Choroid plexus epithelial cell (primary cell): Measurements from ENCODE around the gene CDON.

Experiments used
- DNase-seq: peaks from one replicate; pipeline ENCODE4 v3.0.0-alpha.2; 2010; ENCODE audit warnings: low read depth
- H3K4me3 ChIP-seq: 2 replicates; pipeline ENCODE4 v1.5.1; 2011; ENCODE audit warnings: low read depth, mild to moderate bottlenecking, control low read depth, low read length, moderate library complexity
- CTCF ChIP-seq: conservative IDR thresholded peaks from 2 replicates; pipeline ENCODE4 v1.5.1; 2011; ENCODE audit warnings: low read depth, mild to moderate bottlenecking, control low read depth, inconsistent platforms, low read length, moderate library complexity

CDON gene

GRCh38 chr11:125974284-125974683, 88.4 kb downstream of the CDON start:
- no peak for DNase-seq
- no peak for TF ChIP-seq CTCF

GRCh38 chr11:125971618-125972017, 91.0 kb downstream of the CDON start:
- no peak for TF ChIP-seq CTCF
- DNase-seq: no peak
- H3K4me3 ChIP-seq: no peak overlapping the region

More at GRCh38 chr11:125974284-125974683, 88.4 kb downstream of the CDON start:
- H3K4me3 ChIP-seq: no peak overlapping the region

GRCh38 chr11:125968354-125968753, 94.3 kb downstream of the CDON start:
- H3K4me3 ChIP-seq: no peak overlapping the region
- TF ChIP-seq CTCF: no peak
- DNase-seq: no peak

- no peak for TF ChIP-seq CTCF
- H3K4me3 ChIP-seq: no peak overlapping the region
- DNase-seq: no peak
Observed at GRCh38 chr11:125967515-125967914, 95.2 kb downstream of the CDON start.

- H3K4me3 ChIP-seq: no peak overlapping the region
- no peak for TF ChIP-seq CTCF
- DNase-seq: no peak
Observed at GRCh38 chr11:125960771-125961170, 101.9 kb downstream of the CDON start.

- TF ChIP-seq CTCF: no peak
- DNase-seq: no peak
- no peak overlapping the region for H3K4me3 ChIP-seq
Observed at GRCh38 chr11:125959931-125960330, 102.7 kb downstream of the CDON start.

- TF ChIP-seq CTCF: no peak
- DNase-seq: no peak
- H3K4me3 ChIP-seq: no peak overlapping the region
Observed at GRCh38 chr11:125959511-125959910, 103.2 kb downstream of the CDON start.
